HEK293 (cell line): Measurements from ENCODE around the gene MUSK.

ENCODE experiments used
- CTCF ChIA-PET: fragments of 350-600 bp; formaldehyde crosslinking; extraction: SDS; loops from one replicate; lab custom pipeline; 2021; ENCODE audit warnings: antibody characterized with exemption; lab: Yijun Ruan, JAX
- POLR2A ChIA-PET: fragments of 300-600 bp; formaldehyde crosslinking; extraction: SDS; loops from one replicate; lab custom pipeline; 2020; ENCODE audit warnings: antibody characterized with exemption, inconsistent platforms; lab: Yijun Ruan, JAX
- H3K27ac ChIP-seq: fragments of 200-500 bp; sonication (Bioruptor generic); 2 replicates; pipeline ENCODE4 v1.5.1; 2014; ENCODE audit warnings: low read depth, low read length, control low read depth, inconsistent platforms; ENCODE audit errors: extremely low read depth
- H3K36me3 ChIP-seq, 2 experiments: fragments of 200-500 bp in 1 of 2; sonication (Bioruptor generic) in 1 of 2; 1 replicate in 1 of 2; 2 replicates in 1 of 2; pipeline ENCODE4 v1.5.1; 2014 to 2017; ENCODE audit warnings: inconsistent platforms in 2 of 2, low read length in 2 of 2; ENCODE audit not compliant: control insufficient read depth in 2 of 2, insufficient read depth in 1 of 2
- H3K4me1 ChIP-seq: fragments of 200-500 bp; sonication (Bioruptor generic); 2 replicates; pipeline ENCODE4 v1.5.1; 2014; ENCODE audit warnings: mild to moderate bottlenecking, low read length, inconsistent platforms; ENCODE audit not compliant: control insufficient read depth, insufficient read depth
- H3K4me3 ChIP-seq: 2 replicates; pipeline ENCODE4 v1.5.1; 2011; ENCODE audit warnings: low read depth, mild to moderate bottlenecking, control low read depth, low read length, moderate library complexity
- H3K9me3 ChIP-seq: fragments of 200-500 bp; sonication (Bioruptor generic); 2 replicates; pipeline ENCODE4 v1.5.1; 2014; ENCODE audit warnings: low read depth, low read length, inconsistent platforms; ENCODE audit not compliant: control insufficient read depth, insufficient read depth
- SCRT2 ChIP-seq: fragments of 450-650 bp; formaldehyde crosslinking; IDR thresholded peaks from 2 replicates; pipeline ENCODE4 v1.5.1; 2016; ENCODE audit warnings: missing biosample characterization, missing genetic modification characterization
- SP3 ChIP-seq: fragments of 450-650 bp; formaldehyde crosslinking; IDR thresholded peaks from 2 replicates; pipeline ENCODE4 v1.5.1; 2016; ENCODE audit warnings: missing biosample characterization, missing genetic modification characterization
- ZBTB20 ChIP-seq: fragments of 450-650 bp; formaldehyde crosslinking; IDR thresholded peaks from 2 replicates; pipeline ENCODE4 v1.5.1; 2016; ENCODE audit warnings: missing biosample characterization, missing genetic modification characterization
- ZNF169 ChIP-seq: fragments of 450-650 bp; formaldehyde crosslinking; IDR thresholded peaks from 2 replicates; pipeline ENCODE4 v1.5.1; 2016; ENCODE audit warnings: missing biosample characterization, missing genetic modification characterization
- ZNF239 ChIP-seq: fragments of 450-650 bp; formaldehyde crosslinking; IDR thresholded peaks from 2 replicates; pipeline ENCODE4 v1.5.1; 2016; ENCODE audit warnings: missing biosample characterization, missing genetic modification characterization
- ZNF266 ChIP-seq: fragments of 450-650 bp; formaldehyde crosslinking; IDR thresholded peaks from 2 replicates; pipeline ENCODE4 v1.5.1; 2016; ENCODE audit warnings: missing biosample characterization, missing genetic modification characterization, low read depth
- ZNF341 ChIP-seq: fragments of 450-650 bp; formaldehyde crosslinking; IDR thresholded peaks from 2 replicates; pipeline ENCODE4; 2016; ENCODE audit warnings: low read depth, missing biosample characterization, missing genetic modification characterization
- ZNF558 ChIP-seq: fragments of 450-650 bp; formaldehyde crosslinking; IDR thresholded peaks from 2 replicates; pipeline ENCODE4 v1.5.1; 2016; ENCODE audit warnings: missing biosample characterization, missing genetic modification characterization
- ZNF600 ChIP-seq: fragments of 450-650 bp; formaldehyde crosslinking; IDR thresholded peaks from 2 replicates; pipeline ENCODE4 v1.5.1; 2016; ENCODE audit warnings: missing biosample characterization, missing genetic modification characterization
- ZNF658 ChIP-seq: fragments of 450-650 bp; formaldehyde crosslinking; IDR thresholded peaks from 2 replicates; pipeline ENCODE4; 2016; ENCODE audit warnings: missing biosample characterization, missing genetic modification characterization
- ZNF660 ChIP-seq: fragments of 450-650 bp; IDR thresholded peaks from 2 replicates; pipeline ENCODE4 v1.5.1; 2018; ENCODE audit warnings: missing biosample characterization, mild to moderate bottlenecking, missing genetic modification characterization
- TF ChIP-seq, protein P1 (sequence below): fragments of 450-650 bp; formaldehyde crosslinking; IDR thresholded peaks from 2 replicates; pipeline ENCODE4 v1.5.1; 2016; ENCODE audit warnings: missing biosample characterization, missing genetic modification characterization
- TF ChIP-seq, protein P2 (sequence below): fragments of 450-650 bp; formaldehyde crosslinking; IDR thresholded peaks from 2 replicates; pipeline ENCODE4 v1.5.1; 2017; ENCODE audit warnings: missing biosample characterization, missing genetic modification characterization
- TF ChIP-seq, protein P3 (sequence below): fragments of 450-650 bp; formaldehyde crosslinking; IDR thresholded peaks from 2 replicates; pipeline ENCODE4 v1.5.1; 2017; ENCODE audit warnings: missing biosample characterization, mild to moderate bottlenecking, missing genetic modification characterization, moderate library complexity
- TF ChIP-seq, protein P4 (sequence below): fragments of 450-650 bp; formaldehyde crosslinking; IDR thresholded peaks from 2 replicates; pipeline ENCODE4 v1.5.1; 2017; ENCODE audit warnings: missing biosample characterization, missing genetic modification characterization
- TF ChIP-seq, protein P5 (sequence below): fragments of 450-650 bp; formaldehyde crosslinking; IDR thresholded peaks from 2 replicates; pipeline ENCODE4 v1.5.1; 2016; ENCODE audit warnings: missing biosample characterization, missing genetic modification characterization

MUSK gene

DNA sequence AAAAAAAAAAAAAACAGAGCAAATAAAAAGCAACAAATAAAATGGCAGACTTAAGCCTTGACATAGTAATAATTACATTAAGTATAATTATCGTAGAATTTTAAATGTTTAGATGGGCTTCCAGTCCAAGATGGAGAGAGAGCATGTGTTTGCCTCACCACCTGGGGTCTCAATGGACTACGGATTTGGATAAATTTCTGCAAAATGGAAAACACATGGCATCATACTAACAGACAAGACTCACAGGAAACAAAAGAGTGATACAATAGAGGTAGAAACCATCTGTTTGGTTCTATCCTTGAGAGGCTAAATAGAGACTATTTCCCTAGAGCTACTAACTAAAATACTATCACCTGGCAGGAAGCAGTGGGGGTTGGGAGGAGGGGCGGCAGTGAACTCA, 144.3 kb downstream of the MUSK start:
- ChIA-PET POLR2A (no interaction called here), CTCF (no interaction called here)
- Histone ChIP-seq H3K4me1 (no peaks in the 10 kb centered on the region), H3K9me3 (no peaks in the 10 kb centered on the region), H3K4me3 (no peak overlapping the region), H3K27ac (no peak overlapping the region), H3K36me3 (no peaks in the 10 kb centered on the region)
- TF ChIP-seq SP3 (no peak), ZNF658 (no peak), ZNF266 (no peak), ZNF169 (no peak), SCRT2 (no peak), ZNF600 (tag by site-specific recombination) (no peak), ZNF341 (tag by site-specific recombination) (no peak), ZBTB20 (tag by site-specific recombination) (no peak), ZNF660 (tag by site-specific recombination) (no peak), ZNF558 (tag by site-specific recombination) (no peak), ZNF239 (tag by site-specific recombination) (no peak)
- TF ChIP-seq, protein P1, sequence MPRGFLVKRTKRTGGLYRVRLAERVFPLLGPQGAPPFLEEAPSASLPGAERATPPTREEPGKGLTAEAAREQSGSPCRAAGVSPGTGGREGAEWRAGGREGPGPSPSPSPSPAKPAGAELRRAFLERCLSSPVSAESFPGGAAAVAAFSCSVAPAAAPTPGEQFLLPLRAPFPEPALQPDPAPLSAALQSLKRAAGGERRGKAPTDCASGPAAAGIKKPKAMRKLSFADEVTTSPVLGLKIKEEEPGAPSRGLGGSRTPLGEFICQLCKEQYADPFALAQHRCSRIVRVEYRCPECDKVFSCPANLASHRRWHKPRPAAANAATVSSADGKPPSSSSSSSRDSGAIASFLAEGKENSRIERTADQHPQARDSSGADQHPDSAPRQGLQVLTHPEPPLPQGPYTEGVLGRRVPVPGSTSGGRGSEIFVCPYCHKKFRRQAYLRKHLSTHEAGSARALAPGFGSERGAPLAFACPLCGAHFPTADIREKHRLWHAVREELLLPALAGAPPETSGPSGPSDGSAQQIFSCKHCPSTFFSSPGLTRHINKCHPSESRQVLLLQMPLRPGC (tag by site-specific recombination), result no peak
- TF ChIP-seq, protein P2, sequence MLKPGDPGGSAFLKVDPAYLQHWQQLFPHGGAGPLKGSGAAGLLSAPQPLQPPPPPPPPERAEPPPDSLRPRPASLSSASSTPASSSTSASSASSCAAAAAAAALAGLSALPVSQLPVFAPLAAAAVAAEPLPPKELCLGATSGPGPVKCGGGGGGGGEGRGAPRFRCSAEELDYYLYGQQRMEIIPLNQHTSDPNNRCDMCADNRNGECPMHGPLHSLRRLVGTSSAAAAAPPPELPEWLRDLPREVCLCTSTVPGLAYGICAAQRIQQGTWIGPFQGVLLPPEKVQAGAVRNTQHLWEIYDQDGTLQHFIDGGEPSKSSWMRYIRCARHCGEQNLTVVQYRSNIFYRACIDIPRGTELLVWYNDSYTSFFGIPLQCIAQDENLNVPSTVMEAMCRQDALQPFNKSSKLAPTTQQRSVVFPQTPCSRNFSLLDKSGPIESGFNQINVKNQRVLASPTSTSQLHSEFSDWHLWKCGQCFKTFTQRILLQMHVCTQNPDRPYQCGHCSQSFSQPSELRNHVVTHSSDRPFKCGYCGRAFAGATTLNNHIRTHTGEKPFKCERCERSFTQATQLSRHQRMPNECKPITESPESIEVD (tag by site-specific recombination), result no peak
- TF ChIP-seq, protein P3, sequence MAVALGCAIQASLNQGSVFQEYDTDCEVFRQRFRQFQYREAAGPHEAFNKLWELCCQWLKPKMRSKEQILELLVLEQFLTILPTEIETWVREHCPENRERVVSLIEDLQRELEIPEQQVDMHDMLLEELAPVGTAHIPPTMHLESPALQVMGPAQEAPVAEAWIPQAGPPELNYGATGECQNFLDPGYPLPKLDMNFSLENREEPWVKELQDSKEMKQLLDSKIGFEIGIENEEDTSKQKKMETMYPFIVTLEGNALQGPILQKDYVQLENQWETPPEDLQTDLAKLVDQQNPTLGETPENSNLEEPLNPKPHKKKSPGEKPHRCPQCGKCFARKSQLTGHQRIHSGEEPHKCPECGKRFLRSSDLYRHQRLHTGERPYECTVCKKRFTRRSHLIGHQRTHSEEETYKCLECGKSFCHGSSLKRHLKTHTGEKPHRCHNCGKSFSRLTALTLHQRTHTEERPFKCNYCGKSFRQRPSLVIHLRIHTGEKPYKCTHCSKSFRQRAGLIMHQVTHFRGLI, result no peak

DNA sequence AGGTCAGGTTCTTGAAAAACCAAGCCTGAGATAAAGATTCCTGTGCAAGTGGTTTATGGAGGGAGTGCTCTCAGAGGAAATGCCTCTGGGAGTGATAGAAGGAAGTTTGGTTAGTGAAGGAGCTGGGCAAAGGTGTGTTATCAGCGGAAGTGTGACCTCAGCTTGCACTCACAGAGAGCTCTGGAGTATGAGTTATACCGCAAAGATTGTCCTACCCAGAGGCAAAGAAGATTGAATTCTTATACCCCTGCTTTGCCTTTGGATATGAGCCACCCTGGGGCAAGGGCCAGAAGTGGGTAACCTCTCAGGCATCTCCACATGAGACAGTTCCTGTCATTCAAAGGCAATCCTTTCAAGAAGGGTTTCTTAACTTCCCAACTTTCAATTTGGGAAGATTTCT, 145.6 kb downstream of the MUSK start:
- H3K9me3 ChIP-seq, result no peaks in the 10 kb centered on the region
- H3K27ac ChIP-seq, result no peak overlapping the region
- no peaks in the 10 kb centered on the region for H3K36me3 ChIP-seq
- TF ChIP-seq, protein P4, sequence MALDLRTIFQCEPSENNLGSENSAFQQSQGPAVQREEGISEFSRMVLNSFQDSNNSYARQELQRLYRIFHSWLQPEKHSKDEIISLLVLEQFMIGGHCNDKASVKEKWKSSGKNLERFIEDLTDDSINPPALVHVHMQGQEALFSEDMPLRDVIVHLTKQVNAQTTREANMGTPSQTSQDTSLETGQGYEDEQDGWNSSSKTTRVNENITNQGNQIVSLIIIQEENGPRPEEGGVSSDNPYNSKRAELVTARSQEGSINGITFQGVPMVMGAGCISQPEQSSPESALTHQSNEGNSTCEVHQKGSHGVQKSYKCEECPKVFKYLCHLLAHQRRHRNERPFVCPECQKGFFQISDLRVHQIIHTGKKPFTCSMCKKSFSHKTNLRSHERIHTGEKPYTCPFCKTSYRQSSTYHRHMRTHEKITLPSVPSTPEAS (tag by site-specific recombination), result no peak
- TF ChIP-seq, protein P5, sequence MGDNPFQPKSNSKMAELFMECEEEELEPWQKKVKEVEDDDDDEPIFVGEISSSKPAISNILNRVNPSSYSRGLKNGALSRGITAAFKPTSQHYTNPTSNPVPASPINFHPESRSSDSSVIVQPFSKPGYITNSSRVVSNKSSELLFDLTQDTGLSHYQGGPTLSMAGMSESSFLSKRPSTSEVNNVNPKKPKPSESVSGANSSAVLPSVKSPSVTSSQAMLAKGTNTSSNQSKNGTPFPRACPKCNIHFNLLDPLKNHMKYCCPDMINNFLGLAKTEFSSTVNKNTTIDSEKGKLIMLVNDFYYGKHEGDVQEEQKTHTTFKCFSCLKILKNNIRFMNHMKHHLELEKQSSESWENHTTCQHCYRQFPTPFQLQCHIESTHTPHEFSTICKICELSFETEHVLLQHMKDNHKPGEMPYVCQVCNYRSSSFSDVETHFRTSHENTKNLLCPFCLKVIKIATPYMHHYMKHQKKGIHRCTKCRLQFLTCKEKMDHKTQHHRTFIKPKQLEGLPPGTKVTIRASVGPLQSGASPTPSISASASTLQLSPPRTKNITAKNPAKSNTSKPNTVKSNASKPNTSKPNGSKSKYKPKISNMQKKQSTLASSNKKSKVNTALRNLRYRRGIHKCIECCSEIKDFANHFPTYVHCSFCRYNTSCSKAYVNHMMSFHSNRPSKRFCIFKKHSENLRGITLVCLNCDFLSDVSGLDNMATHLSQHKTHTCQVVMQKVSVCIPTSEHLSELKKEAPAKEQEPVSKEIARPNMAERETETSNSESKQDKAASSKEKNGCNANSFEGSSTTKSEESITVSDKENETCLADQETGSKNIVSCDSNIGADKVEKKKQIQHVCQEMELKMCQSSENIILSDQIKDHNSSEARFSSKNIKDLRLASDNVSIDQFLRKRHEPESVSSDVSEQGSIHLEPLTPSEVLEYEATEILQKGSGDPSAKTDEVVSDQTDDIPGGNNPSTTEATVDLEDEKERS, result no peak
- H3K4me1 ChIP-seq, result no peaks in the 10 kb centered on the region
- CTCF ChIA-PET, result no interaction called here
- no peak overlapping the region for H3K4me3 ChIP-seq
- POLR2A ChIA-PET, result no interaction called here
